Prostate gland (tissue), 2 donors: Measurements from ENCODE around the gene TMCO4.

ENCODE experiments used
- CTCF ChIP-seq, 4 experiments: fragments of 200-600 bp in 2 of 4; fragments of 450-650 bp in 2 of 4; sonication (generic) in 2 of 4; IDR thresholded peaks; 1 replicate in 3 of 4; 2 replicates in 1 of 4; pipeline ENCODE4 v1.5.1; 2016 to 2019; ENCODE audit warnings: antibody characterized with exemption in 4 of 4, mild to moderate bottlenecking in 2 of 4, moderate library complexity in 2 of 4
- POLR2AphosphoS5 ChIP-seq: sonication (generic); formaldehyde crosslinking; IDR thresholded peaks from one replicate; pipeline ENCODE4 v1.6.1; 2017; ENCODE audit warnings: antibody characterized with exemption

- TF ChIP-seq CTCF (IDR thresholded peaks at IDR 0.05) (no peak), POLR2AphosphoS5 (no peak)
These were observed 46.6 kb upstream of the TMCO4 start for GRCh38 chr1:19846338-19846737.
